Measurements from ENCODE around the gene HOXC11.

The HOXC11 gene

GRCh38 chr12:53941750-53942149 is 31.2 kb upstream of the HOXC11 start:
- in situ Hi-C loops (cut with MboI; ENCODE audit: low sequenced_read_pairs), result no loop called here

- in situ Hi-C loops (cut with MboI; ENCODE audit: low sequenced_read_pairs), result no loop called here
Measured at GRCh38 chr12:53942467-53942997, 30.4 kb upstream of the HOXC11 start.

- in situ Hi-C loops (cut with MboI; ENCODE audit: low sequenced_read_pairs), result no loop called here
Measured at GRCh38 chr12:53944209-53944608, 28.7 kb upstream of the HOXC11 start.

GRCh38 chr12:53944907-53945847 is 27.7 kb upstream of the HOXC11 start:
- in situ Hi-C loops (cut with MboI; ENCODE audit: low sequenced_read_pairs), result no loop called here

DNA sequence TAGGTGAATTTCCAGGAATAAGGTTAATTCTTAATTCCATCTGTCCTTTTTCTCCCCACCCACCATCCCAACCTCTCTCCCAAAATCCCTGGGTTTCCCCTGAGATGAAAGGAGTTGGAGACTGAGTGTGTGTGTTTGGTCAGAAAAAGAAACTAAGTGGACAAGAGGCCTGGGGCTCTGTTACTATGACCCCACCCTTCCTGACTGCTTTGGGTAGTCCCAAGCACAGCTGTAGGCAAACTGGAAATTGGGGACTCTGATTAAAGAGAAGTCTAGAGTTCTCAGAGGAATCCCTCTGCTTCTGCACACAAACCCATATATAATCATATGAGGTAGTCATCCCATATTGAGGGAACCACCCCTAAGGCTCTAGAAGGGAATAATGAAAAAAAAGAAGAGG is 25.2 kb upstream of the HOXC11 start:
- in situ Hi-C loops (cut with MboI; ENCODE audit: low sequenced_read_pairs), result no loop called here

DNA sequence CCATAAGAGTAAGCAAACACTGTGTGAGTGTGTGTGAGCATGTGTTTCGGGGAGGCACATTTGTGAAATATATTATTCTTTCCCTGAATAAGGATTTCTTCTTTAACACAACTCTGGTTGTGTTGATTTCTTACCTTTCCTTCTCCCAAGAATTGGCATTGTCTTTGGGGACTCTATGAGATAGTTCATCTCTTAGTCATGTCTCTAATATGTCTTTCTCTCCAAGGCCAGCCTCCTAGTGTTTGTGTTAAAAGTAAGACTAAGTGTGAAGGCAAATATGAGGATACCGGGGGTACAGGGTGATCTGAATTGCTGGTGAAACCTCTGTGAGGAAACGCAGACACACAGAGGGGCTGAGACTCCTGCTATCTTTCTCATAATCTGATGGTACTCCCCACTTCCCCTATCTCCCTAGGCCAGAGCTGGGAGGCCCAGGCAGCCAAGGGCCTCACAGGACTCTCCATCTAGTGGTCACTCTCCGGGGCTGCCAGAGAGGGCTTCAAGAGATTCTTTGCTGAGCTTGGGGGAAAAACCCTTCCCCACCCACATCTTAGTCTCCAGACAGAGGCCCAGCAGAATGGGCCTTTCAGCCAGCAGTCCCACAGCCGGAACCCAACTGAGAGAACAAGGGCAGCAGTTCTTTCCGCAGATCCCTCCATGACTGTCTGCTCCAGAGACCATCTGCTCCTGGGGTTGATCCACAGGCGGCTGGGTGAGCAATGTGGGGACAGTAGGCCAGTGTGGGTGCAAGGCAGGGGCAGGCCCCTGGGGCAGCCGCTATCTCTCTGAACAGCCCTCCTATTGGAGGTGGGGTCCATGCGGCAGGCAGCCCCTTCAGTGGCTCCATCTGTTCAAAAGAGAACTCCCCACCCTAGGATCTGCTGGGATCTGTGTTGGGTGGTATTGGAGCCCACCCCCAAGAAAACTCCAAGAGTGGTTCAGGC is 24.0 kb upstream of the HOXC11 start:
- in situ Hi-C loops (cut with MboI; ENCODE audit: low sequenced_read_pairs), result no loop called here

- in situ Hi-C loops (cut with MboI; ENCODE audit: low sequenced_read_pairs), result no loop called here
Measured at GRCh38 chr12:53949631-53950436, 23.1 kb upstream of the HOXC11 start.

DNA sequence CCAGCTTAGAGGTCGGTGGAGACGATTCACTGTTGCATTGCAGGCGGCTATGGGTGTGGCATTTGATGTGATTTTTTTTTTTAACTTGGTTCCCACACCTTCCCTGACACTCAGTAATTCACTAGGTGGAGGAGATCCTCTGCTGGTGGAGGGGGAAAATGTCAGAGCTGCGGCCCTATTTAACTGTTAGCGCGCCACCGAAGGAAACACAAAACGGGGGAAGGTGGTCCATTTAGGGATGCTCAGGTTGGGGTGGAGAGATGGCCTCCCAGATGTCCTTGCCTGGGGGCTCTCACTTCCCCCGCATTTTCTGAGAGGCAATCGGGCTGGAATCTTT is 22.5 kb upstream of the HOXC11 start:
- in situ Hi-C loops (cut with MboI; ENCODE audit: low sequenced_read_pairs), result no loop called here

DNA sequence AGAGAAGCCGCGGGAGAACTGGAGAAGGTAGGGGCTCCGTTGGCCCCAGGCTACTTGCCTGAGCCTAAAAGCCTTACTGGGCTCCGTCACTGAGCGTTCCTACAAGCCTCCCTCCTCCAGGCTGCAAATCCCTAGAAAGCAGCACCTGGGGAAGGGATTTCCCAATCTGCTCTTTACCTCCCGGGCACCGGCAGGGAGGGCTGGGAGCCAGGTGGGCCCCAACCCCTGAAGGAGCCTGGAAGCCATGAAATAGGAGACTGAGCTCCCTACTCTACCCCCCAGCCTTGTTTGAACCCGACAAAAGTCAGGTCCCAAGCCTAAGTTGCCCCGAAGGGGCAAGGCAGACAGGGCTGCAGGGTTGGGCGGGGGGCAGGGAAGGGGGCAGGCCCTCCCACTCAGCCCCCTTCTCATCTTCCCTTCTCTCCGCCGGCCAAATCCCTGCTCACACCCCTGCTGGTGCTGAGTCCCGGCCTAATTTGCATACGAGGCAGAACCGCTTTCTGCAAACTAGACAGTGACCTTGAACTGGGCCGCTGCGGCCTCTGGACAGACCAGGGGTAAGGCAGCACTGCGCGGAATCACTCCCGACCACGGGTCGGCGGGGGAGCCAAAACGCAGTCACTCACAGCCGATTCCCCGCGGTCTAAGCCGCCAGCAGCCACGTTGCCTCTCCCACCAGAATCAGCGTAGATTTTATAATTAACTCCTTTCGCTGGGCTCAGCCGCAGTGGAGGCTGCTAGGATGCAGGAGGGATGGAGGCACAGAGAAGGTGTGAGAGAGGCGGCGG is 21.9 kb upstream of the HOXC11 start:
- in situ Hi-C loops (cut with MboI; ENCODE audit: low sequenced_read_pairs), result no loop called here

GRCh38 chr12:53951577-53952334 is 21.2 kb upstream of the HOXC11 start:
- in situ Hi-C loops (cut with MboI; ENCODE audit: low sequenced_read_pairs), result no loop called here

DNA sequence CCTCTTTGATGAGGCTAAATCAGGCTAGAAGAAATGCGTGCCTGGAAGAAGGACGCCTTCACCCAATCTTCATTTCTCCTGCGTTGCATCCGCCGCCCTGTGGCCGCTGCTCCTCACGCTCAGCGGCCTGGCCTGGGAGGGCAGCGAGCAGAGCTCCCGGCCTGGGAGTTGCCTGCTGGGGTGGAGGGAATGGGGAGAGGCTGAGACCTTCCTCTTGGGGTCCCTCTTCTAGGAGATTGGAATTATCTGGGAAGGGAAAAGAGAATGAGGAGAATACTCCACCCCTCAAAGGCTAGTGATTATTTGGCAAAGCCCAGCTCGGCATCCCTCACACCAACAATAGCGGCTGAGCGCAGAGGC is 20.6 kb upstream of the HOXC11 start:
- in situ Hi-C loops (cut with MboI; ENCODE audit: low sequenced_read_pairs), result no loop called here

GRCh38 chr12:53952871-53953734 is 19.8 kb upstream of the HOXC11 start:
- in situ Hi-C loops (cut with MboI; ENCODE audit: low sequenced_read_pairs), result no loop called here

GRCh38 chr12:53953831-53954693 is 18.9 kb upstream of the HOXC11 start:
- in situ Hi-C loops (cut with MboI; ENCODE audit: low sequenced_read_pairs), result no loop called here

- in situ Hi-C loops (cut with MboI; ENCODE audit: low sequenced_read_pairs), result no loop called here
Measured at GRCh38 chr12:53954694-53955035, 18.3 kb upstream of the HOXC11 start, which contains the start of gene HOXC12. TSS of gene HOXC12 (plus strand) at chr12:53954903. CDS start at chr12:53954930, 27 bp downstream.

DNA sequence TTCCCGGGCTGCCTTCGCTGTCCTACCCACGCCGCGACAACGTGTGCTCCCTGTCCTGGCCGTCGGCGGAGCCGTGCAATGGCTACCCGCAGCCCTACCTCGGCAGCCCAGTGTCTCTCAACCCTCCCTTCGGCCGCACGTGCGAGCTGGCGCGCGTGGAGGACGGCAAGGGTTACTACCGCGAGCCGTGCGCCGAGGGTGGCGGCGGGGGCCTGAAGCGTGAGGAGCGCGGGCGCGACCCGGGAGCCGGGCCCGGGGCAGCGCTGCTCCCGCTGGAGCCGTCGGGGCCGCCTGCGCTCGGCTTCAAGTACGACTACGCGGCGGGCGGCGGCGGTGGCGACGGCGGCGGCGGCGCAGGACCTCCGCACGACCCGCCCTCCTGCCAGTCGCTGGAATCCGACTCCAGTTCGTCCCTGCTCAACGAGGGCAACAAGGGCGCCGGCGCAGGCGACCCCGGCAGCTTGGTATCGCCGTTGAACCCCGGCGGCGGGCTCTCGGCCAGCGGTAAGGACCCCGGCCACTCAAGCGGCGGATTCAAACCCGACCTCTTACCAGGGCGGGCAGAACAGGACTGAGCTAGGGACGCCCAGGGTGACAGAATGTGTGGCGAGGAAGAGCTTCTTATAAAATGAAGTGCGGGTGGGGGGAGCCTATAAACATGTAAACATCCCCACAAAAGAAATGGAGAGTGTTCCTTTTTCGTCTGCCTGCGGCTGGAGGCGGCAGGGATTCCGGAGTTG is 17.7 kb upstream of the HOXC11 start:
- in situ Hi-C loops (cut with MboI; ENCODE audit: low sequenced_read_pairs), result no loop called here

DNA sequence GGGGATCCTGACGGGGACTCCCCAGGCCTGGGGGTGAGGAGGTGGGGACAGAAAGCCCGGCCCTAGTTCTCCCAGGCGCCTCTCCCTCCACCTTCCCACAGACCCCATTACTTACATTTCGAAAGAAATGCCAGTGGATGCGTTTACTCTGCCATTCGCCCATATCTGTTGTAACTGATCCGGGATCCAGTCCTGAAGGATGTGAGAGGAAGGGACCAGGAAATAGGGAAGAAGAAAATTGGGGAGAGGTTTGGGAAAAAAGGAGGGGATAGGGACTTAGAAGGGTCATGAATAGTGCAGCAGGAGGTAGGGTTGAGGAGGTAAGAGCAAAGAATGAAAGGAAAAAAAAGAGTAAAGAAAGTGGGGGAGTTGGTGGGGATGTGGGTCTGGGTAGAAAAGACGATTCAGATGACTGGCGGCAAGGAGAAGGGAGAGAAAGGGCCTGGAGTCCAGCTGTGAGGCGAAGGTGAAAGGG is 17.1 kb upstream of the HOXC11 start:
- in situ Hi-C loops (cut with MboI; ENCODE audit: low sequenced_read_pairs), result no loop called here
